ENCODE data around the gene EDEM3.
"Not testable (repeated sequence)": the region's sequence is repeated elsewhere in the genome, so short reads cannot be mapped to it uniquely, and the experiment has no call there.

Gene EDEM3

GRCh38 chr1:184682956-184683355, 71.7 kb downstream of the EDEM3 start:
- ATAC-seq (ENCODE audit: low read depth) = no peak
- no peak overlapping the region for H3K27ac ChIP-seq (ENCODE audit: poor library complexity, severe bottlenecking)
- TF ChIP-seq CTCF (IDR thresholded peaks at IDR 0.05; ENCODE audit: poor library complexity, severe bottlenecking) = no peak

GRCh38 chr1:184680611-184681225, 73.9 kb downstream of the EDEM3 start:
- ATAC-seq (ENCODE audit: low read depth); H3K4me3 ChIP-seq (ENCODE audit: severe bottlenecking); DNase-seq (ENCODE audit: low spot score); H3K9me3 ChIP-seq (ENCODE audit: severe bottlenecking); H3K27me3 ChIP-seq (ENCODE audit: insufficient read depth, poor library complexity, severe bottlenecking); H3K4me1 ChIP-seq (ENCODE audit: insufficient read depth, poor library complexity, severe bottlenecking); H3K27ac ChIP-seq (ENCODE audit: poor library complexity, severe bottlenecking); H3K36me3 ChIP-seq (ENCODE audit: low read depth): not testable (repeated sequence)

More at GRCh38 chr1:184682956-184683355, 71.7 kb downstream of the EDEM3 start:
- no peaks in the 10 kb centered on the region for H3K36me3 ChIP-seq (ENCODE audit: low read depth)
- H3K9me3 ChIP-seq (ENCODE audit: severe bottlenecking) = peaks cover 3% of the 10 kb centered on the region
- H3K4me3 ChIP-seq (ENCODE audit: severe bottlenecking) = no peak overlapping the region
- no peak for DNase-seq (ENCODE audit: low spot score)
- no peaks in the 10 kb centered on the region for H3K27me3 ChIP-seq (ENCODE audit: insufficient read depth, poor library complexity, severe bottlenecking)
- H3K4me1 ChIP-seq (ENCODE audit: insufficient read depth, poor library complexity, severe bottlenecking) = no peaks in the 10 kb centered on the region

- H3K27ac ChIP-seq (ENCODE audit: poor library complexity, severe bottlenecking); H3K4me1 ChIP-seq (ENCODE audit: insufficient read depth, poor library complexity, severe bottlenecking); H3K27me3 ChIP-seq (ENCODE audit: insufficient read depth, poor library complexity, severe bottlenecking); H3K4me3 ChIP-seq (ENCODE audit: severe bottlenecking); DNase-seq (ENCODE audit: low spot score); ATAC-seq (ENCODE audit: low read depth); H3K9me3 ChIP-seq (ENCODE audit: severe bottlenecking); H3K36me3 ChIP-seq (ENCODE audit: low read depth): not testable (repeated sequence)
Measured at GRCh38 chr1:184679472-184679871, 75.2 kb downstream of the EDEM3 start.

GRCh38 chr1:184677344-184677743, 77.3 kb downstream of the EDEM3 start:
- Histone ChIP-seq H3K27me3 (ENCODE audit: insufficient read depth, poor library complexity, severe bottlenecking) (no peaks in the 10 kb centered on the region), H3K27ac (ENCODE audit: poor library complexity, severe bottlenecking) (no peak overlapping the region), H3K9me3 (ENCODE audit: severe bottlenecking) (peaks cover 3% of the 10 kb centered on the region), H3K36me3 (ENCODE audit: low read depth) (no peaks in the 10 kb centered on the region), H3K4me1 (ENCODE audit: insufficient read depth, poor library complexity, severe bottlenecking) (no peaks in the 10 kb centered on the region), H3K4me3 (ENCODE audit: severe bottlenecking) (no peak overlapping the region)
- TF ChIP-seq CTCF (IDR thresholded peaks at IDR 0.05; ENCODE audit: poor library complexity, severe bottlenecking) = no peak
- ATAC-seq (ENCODE audit: low read depth) (no peak), DNase-seq (ENCODE audit: low spot score) (no peak)

GRCh38 chr1:184673305-184673704, 81.4 kb downstream of the EDEM3 start:
- H3K27me3 ChIP-seq (ENCODE audit: insufficient read depth, poor library complexity, severe bottlenecking) = no peaks in the 10 kb centered on the region
- H3K4me3 ChIP-seq (ENCODE audit: severe bottlenecking) = no peak overlapping the region
- ATAC-seq (ENCODE audit: low read depth) = no peak
- no peaks in the 10 kb centered on the region for H3K9me3 ChIP-seq (ENCODE audit: severe bottlenecking)
- H3K27ac ChIP-seq (ENCODE audit: poor library complexity, severe bottlenecking) = no peak overlapping the region
- no peak for DNase-seq (ENCODE audit: low spot score)
- no peaks in the 10 kb centered on the region for H3K36me3 ChIP-seq (ENCODE audit: low read depth)
- H3K4me1 ChIP-seq (ENCODE audit: insufficient read depth, poor library complexity, severe bottlenecking) = no peaks in the 10 kb centered on the region
- no peak for TF ChIP-seq CTCF (IDR thresholded peaks at IDR 0.05; ENCODE audit: poor library complexity, severe bottlenecking)

GRCh38 chr1:184672013-184672726, 82.5 kb downstream of the EDEM3 start:
- Histone ChIP-seq H3K9me3 (ENCODE audit: severe bottlenecking) (no peaks in the 10 kb centered on the region), H3K36me3 (ENCODE audit: low read depth) (no peaks in the 10 kb centered on the region), H3K4me1 (ENCODE audit: insufficient read depth, poor library complexity, severe bottlenecking) (no peaks in the 10 kb centered on the region), H3K4me3 (ENCODE audit: severe bottlenecking) (no peak overlapping the region), H3K27ac (ENCODE audit: poor library complexity, severe bottlenecking) (no peak overlapping the region), H3K27me3 (ENCODE audit: insufficient read depth, poor library complexity, severe bottlenecking) (no peaks in the 10 kb centered on the region)
- no peak for DNase-seq (ENCODE audit: low spot score)
- no peak for TF ChIP-seq CTCF (IDR thresholded peaks at IDR 0.05; ENCODE audit: poor library complexity, severe bottlenecking)
- ATAC-seq (ENCODE audit: low read depth) = no peak

Measured in RWPE2 (cell line).